H9 (cell line): Measurements from ENCODE around the gene PBX4. TPM values are rescaled to one million over a fixed set of nuclear protein-coding genes. Genes with fewer than 3 reads are reported as not detected.

Experiments
- DNase-seq: peaks from one replicate; pipeline ENCODE4 v3.0.0-alpha.2; 2017
- H2AFZ ChIP-seq: one replicate; pipeline ENCODE4 v1.6.1; 2013; ENCODE audit warnings: mild to moderate bottlenecking, low read length, control low read depth, moderate library complexity
- H2AK5ac ChIP-seq: 2 replicates; pipeline ENCODE4 v1.6.1; 2013; ENCODE audit warnings: low read length, control low read depth, mixed read lengths; ENCODE audit not compliant: insufficient read length
- H2BK120ac ChIP-seq: one replicate; pipeline ENCODE4 v1.6.1; 2013; ENCODE audit warnings: low read depth, mild to moderate bottlenecking, low read length, control low read depth, inconsistent platforms; ENCODE audit not compliant: poor library complexity, severe bottlenecking
- H2BK12ac ChIP-seq: 2 replicates; pipeline ENCODE4 v1.6.1; 2013; ENCODE audit warnings: low read length, control low read depth, mixed read lengths, low read depth; ENCODE audit not compliant: insufficient read length
- H2BK15ac ChIP-seq: 2 replicates; pipeline ENCODE4 v1.6.1; 2013; ENCODE audit warnings: low read depth, low read length, control low read depth
- H2BK20ac ChIP-seq: one replicate; pipeline ENCODE4 v1.6.1; 2013; ENCODE audit warnings: low read depth, mild to moderate bottlenecking, low read length, control low read depth, inconsistent platforms; ENCODE audit not compliant: poor library complexity, severe bottlenecking
- H2BK5ac ChIP-seq: 2 replicates; pipeline ENCODE4 v1.6.1; 2013; ENCODE audit warnings: low read length, control low read depth, mixed read lengths; ENCODE audit not compliant: insufficient read length
- H3K14ac ChIP-seq: 2 replicates; pipeline ENCODE4 v1.6.1; 2013; ENCODE audit warnings: low read length, control low read depth; ENCODE audit not compliant: insufficient read depth
- H3K18ac ChIP-seq: 2 replicates; pipeline ENCODE4 v1.6.1; 2013; ENCODE audit warnings: low read depth, mild to moderate bottlenecking, mixed read lengths, low read length, control low read depth; ENCODE audit not compliant: insufficient read length
- H3K23ac ChIP-seq: 2 replicates; pipeline ENCODE4 v1.6.1; 2013; ENCODE audit warnings: low read length, control low read depth, mixed read lengths, low read depth; ENCODE audit not compliant: insufficient read length
- H3K23me2 ChIP-seq: 2 replicates; pipeline ENCODE4 v1.6.1; 2013; ENCODE audit warnings: low read depth, mild to moderate bottlenecking, mixed read lengths, low read length, control low read depth; ENCODE audit not compliant: insufficient read length, poor library complexity, severe bottlenecking
- H3K27ac ChIP-seq: 2 replicates; pipeline ENCODE4 v1.5.1; 2013; ENCODE audit warnings: low read length, control low read depth, mixed read lengths, low read depth; ENCODE audit not compliant: insufficient read length
- H3K27me3 ChIP-seq: 2 replicates; pipeline ENCODE4 v1.6.1; 2013; ENCODE audit warnings: low read length, control low read depth, inconsistent platforms; ENCODE audit not compliant: insufficient read depth
- H3K4ac ChIP-seq: 2 replicates; pipeline ENCODE4 v1.6.1; 2013; ENCODE audit warnings: low read depth, mild to moderate bottlenecking, control low read depth, inconsistent platforms, low read length, moderate library complexity
- H3K4me1 ChIP-seq: 2 replicates; pipeline ENCODE4 v1.6.1; 2013; ENCODE audit warnings: low read length, control low read depth, inconsistent platforms; ENCODE audit not compliant: insufficient read depth
- H3K4me2 ChIP-seq: 2 replicates; pipeline ENCODE4 v1.6.1; 2013; ENCODE audit warnings: low read length, control low read depth, mixed read lengths; ENCODE audit not compliant: insufficient read length, insufficient read depth
- H3K56ac ChIP-seq: 2 replicates; pipeline ENCODE4 v1.6.1; 2013; ENCODE audit warnings: low read depth, mild to moderate bottlenecking, mixed read lengths, low read length, control low read depth; ENCODE audit not compliant: insufficient read length
- H3K79me1 ChIP-seq: 2 replicates; pipeline ENCODE4 v1.6.1; 2013; ENCODE audit warnings: low read depth, mild to moderate bottlenecking, moderate library complexity, low read length, control low read depth, inconsistent platforms; ENCODE audit not compliant: insufficient read depth, poor library complexity, severe bottlenecking
- H3K79me2 ChIP-seq: 2 replicates; pipeline ENCODE4 v1.6.1; 2013; ENCODE audit warnings: low read length, control low read depth, inconsistent platforms; ENCODE audit not compliant: insufficient read depth
- H3K9ac ChIP-seq: 2 replicates; pipeline ENCODE4 v1.6.1; 2013; ENCODE audit warnings: low read length, control low read depth, mixed read lengths; ENCODE audit not compliant: insufficient read length; ENCODE audit errors: extremely low read depth
- H3K9me3 ChIP-seq: one replicate; pipeline ENCODE4 v1.6.1; 2013; ENCODE audit warnings: low read depth, low read length, inconsistent platforms; ENCODE audit not compliant: control insufficient read depth
- H3T11ph ChIP-seq: one replicate; pipeline ENCODE4 v1.6.1; 2013; ENCODE audit warnings: mild to moderate bottlenecking, low read length, control low read depth, inconsistent platforms
- H4K20me1 ChIP-seq: one replicate; pipeline ENCODE4 v1.6.1; 2013; ENCODE audit not compliant: control insufficient read depth, insufficient read length, insufficient read depth
- H4K5ac ChIP-seq: 2 replicates; pipeline ENCODE4 v1.6.1; 2013; ENCODE audit warnings: low read depth, mild to moderate bottlenecking, mixed read lengths, low read length, control low read depth; ENCODE audit not compliant: insufficient read length
- H4K8ac ChIP-seq: replicated peaks from 2 replicates; pipeline ENCODE4 v1.6.1; 2013; ENCODE audit warnings: low read length, control low read depth, mixed read lengths, low read depth; ENCODE audit not compliant: insufficient read length
- H4K91ac ChIP-seq: 2 replicates; pipeline ENCODE4 v1.6.1; 2013; ENCODE audit warnings: low read depth, mild to moderate bottlenecking, moderate library complexity, mixed read lengths, low read length, control low read depth; ENCODE audit not compliant: insufficient read length
- H3K27ac Mint-ChIP-seq, 3 experiments: 2 replicates in 2 of 3; 3 replicates in 1 of 3; pipeline ENCODE4 v1.8.0; 2020 to 2021; ENCODE audit warnings: mixed read lengths in 3 of 3, mild to moderate bottlenecking in 1 of 3, moderate library complexity in 1 of 3
- H3K27me3 Mint-ChIP-seq: 2 replicates; pipeline ENCODE4 v1.8.0; 2021; ENCODE audit warnings: low read depth, mild to moderate bottlenecking, moderate library complexity, mixed read lengths
- H3K36me3 Mint-ChIP-seq, 3 experiments: 2 replicates in 2 of 3; 3 replicates in 1 of 3; pipeline ENCODE4 v1.8.0; 2020 to 2021; ENCODE audit warnings: low read depth in 3 of 3, mixed read lengths in 3 of 3; ENCODE audit not compliant: insufficient read depth in 1 of 3
- H3K4me1 Mint-ChIP-seq, 2 experiments: 2 replicates each; pipeline ENCODE4 v1.8.0; 2020; ENCODE audit warnings: mixed read lengths in 2 of 2
- H3K4me3 Mint-ChIP-seq, 2 experiments: 2 replicates in 1 of 2; 3 replicates in 1 of 2; pipeline ENCODE4 v1.8.0; 2020 to 2021; ENCODE audit warnings: mild to moderate bottlenecking in 2 of 2, mixed read lengths in 2 of 2, moderate library complexity in 1 of 2
- H3K9me3 Mint-ChIP-seq, 2 experiments: 2 replicates in 1 of 2; 3 replicates in 1 of 2; pipeline ENCODE4 v1.8.0; 2020; ENCODE audit warnings: mild to moderate bottlenecking in 2 of 2, mixed read lengths in 2 of 2, moderate library complexity in 1 of 2
- CTCF ChIP-seq: fragments of 200-600 bp; sonication (generic); conservative IDR thresholded peaks from 3 replicates; pipeline ENCODE4 v1.8.0; 2021; ENCODE audit warnings: antibody characterized with exemption, mild to moderate bottlenecking
- WGBS: extraction: QIAGEN DNeasy Blood & Tissue Kit; methylation state at CpG from one replicate; pipeline ENCODE4 v1.1.7; 2013; ENCODE audit warnings: missing lambda C conversion rate, low lambda C conversion rate, mixed read lengths; ENCODE audit not compliant: insufficient read length; ENCODE audit errors: extremely low coverage; 5-methylcytosine and 5-hydroxymethylcytosine counted together
- total RNA-seq: library from RNA; stranded (reverse); gene quantifications from 2 replicates; pipeline ENCODE4 v1.2.1, GENCODE V29; 2021

PBX4 gene
- total RNA-seq, 1 experiment from 2014 or later: 3.3 TPM

GRCh38 chr19:19634516-19635312 lies 16.2 kb upstream of the PBX4 start:
- no peak overlapping the region for H4K5ac ChIP-seq
- no peaks in the 10 kb centered on the region for H3K23me2 ChIP-seq
- no peaks in the 10 kb centered on the region; a peak in 1 of 5 replicates for H3K9me3 Mint-ChIP-seq
- H3K4me2 ChIP-seq: no peak overlapping the region
- no peak overlapping the region; a peak in 2 of 7 replicates for H3K27ac Mint-ChIP-seq
- H3K79me1 ChIP-seq: no peaks in the 10 kb centered on the region
- H4K8ac ChIP-seq: no peak overlapping the region
- no peak overlapping the region for H2BK15ac ChIP-seq
- H3K79me2 ChIP-seq: no peaks in the 10 kb centered on the region
- no peaks in the 10 kb centered on the region for H3K27me3 ChIP-seq
- H2AK5ac ChIP-seq: no peak overlapping the region
- peaks cover 0 to 4% of the 10 kb centered on the region in 2 experiments; a peak in 1 of 4 replicates for H3K4me1 Mint-ChIP-seq
- no peak overlapping the region for H3K18ac ChIP-seq
- H3K36me3 Mint-ChIP-seq: peaks cover 9 to 39% (median 32%) of the 10 kb centered on the region in 3 experiments; a peak in 6 of 7 replicates
- no peaks in the 10 kb centered on the region for H3K9me3 ChIP-seq
- no peak overlapping the region for H3K4me3 Mint-ChIP-seq
- no peaks in the 10 kb centered on the region for H3K27me3 Mint-ChIP-seq
- H4K20me1 ChIP-seq: no peaks in the 10 kb centered on the region
- no peak overlapping the region for H2BK120ac ChIP-seq
- no peaks in the 10 kb centered on the region for H3K4me1 ChIP-seq
- H2AFZ ChIP-seq: no peak overlapping the region
- no peak overlapping the region; the same call in 1 of the 2 replicates for H3K14ac ChIP-seq
- no peak for DNase-seq
- no peak overlapping the region for H3K27ac ChIP-seq
- no peak overlapping the region for H2BK12ac ChIP-seq
- H3K56ac ChIP-seq: no peak overlapping the region
- H3T11ph ChIP-seq: no peak overlapping the region
- H3K9ac ChIP-seq: no peak overlapping the region
- no peak overlapping the region for H2BK5ac ChIP-seq
- no CpG with 5 or more reads among the region's 36 CpGs for WGBS
- TF ChIP-seq CTCF: no peak
- no peak overlapping the region for H3K23ac ChIP-seq
- no peak overlapping the region for H3K4ac ChIP-seq
- no peak overlapping the region for H2BK20ac ChIP-seq
- H4K91ac ChIP-seq: no peak overlapping the region
